Retinal pigment epithelial cell (primary cell): Measurements from ENCODE around the gene C10orf62.
"Not testable (repeated sequence)": the region's sequence is repeated elsewhere in the genome, so short reads cannot be mapped to it uniquely, and the experiment has no call there.

Source experiments
- DNase-seq: peaks from one replicate; pipeline ENCODE4 v3.0.0-alpha.2; 2010; ENCODE audit warnings: low read depth
- H3K4me3 ChIP-seq: 2 replicates; pipeline ENCODE4 v1.5.1; 2011; ENCODE audit warnings: mild to moderate bottlenecking, low read length, control low read depth, moderate library complexity
- TF ChIP-seq, protein P1 (sequence below): conservative IDR thresholded peaks from 2 replicates; pipeline ENCODE4 v1.5.1; 2011; ENCODE audit warnings: low read depth, low read length, control low read depth, inconsistent platforms

The C10orf62 gene

DNA sequence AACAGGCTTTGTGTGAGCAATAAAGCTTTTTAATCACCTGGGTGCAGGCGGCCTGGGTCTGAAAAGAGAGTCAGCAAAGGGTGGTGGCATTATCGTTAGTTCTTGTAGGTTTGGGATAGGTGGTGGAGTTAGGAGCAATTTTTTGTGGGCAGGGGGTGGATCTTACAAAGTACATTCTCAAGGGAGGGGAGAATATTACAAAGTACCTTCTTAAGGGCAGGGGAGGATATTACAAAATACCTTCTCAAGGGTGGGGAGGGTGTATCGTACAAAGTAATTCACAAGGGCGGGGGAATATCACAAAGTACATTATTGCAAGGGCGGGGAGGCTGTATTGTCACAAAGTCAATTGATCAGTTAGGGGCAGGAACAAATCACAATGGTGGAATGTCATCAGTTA is 27.2 kb upstream of the C10orf62 start:
- not testable (repeated sequence) for H3K4me3 ChIP-seq, DNase-seq

DNA sequence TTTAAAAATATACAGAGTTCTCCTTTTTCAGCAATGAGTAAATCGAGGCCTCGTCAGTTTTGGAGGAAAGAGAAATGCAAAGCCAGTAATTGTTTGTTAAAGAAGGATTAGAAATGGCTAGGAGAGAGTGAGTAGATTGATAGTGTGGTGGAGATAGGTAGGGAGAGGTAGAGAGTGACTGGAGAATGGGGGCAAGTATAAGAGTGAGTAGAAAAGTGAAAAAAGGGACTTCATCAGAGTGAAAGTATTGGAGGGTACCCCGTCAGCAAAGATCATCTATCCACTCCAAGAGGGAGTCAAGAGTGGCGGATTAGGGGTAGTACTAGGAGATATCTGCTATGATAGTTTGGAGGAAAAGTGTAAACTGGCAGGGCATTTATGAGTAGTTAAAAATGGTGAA is 26.2 kb upstream of the C10orf62 start:
- no peak for DNase-seq
- TF ChIP-seq, protein P1, sequence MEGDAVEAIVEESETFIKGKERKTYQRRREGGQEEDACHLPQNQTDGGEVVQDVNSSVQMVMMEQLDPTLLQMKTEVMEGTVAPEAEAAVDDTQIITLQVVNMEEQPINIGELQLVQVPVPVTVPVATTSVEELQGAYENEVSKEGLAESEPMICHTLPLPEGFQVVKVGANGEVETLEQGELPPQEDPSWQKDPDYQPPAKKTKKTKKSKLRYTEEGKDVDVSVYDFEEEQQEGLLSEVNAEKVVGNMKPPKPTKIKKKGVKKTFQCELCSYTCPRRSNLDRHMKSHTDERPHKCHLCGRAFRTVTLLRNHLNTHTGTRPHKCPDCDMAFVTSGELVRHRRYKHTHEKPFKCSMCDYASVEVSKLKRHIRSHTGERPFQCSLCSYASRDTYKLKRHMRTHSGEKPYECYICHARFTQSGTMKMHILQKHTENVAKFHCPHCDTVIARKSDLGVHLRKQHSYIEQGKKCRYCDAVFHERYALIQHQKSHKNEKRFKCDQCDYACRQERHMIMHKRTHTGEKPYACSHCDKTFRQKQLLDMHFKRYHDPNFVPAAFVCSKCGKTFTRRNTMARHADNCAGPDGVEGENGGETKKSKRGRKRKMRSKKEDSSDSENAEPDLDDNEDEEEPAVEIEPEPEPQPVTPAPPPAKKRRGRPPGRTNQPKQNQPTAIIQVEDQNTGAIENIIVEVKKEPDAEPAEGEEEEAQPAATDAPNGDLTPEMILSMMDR = no peak
- no peak overlapping the region for H3K4me3 ChIP-seq

DNA sequence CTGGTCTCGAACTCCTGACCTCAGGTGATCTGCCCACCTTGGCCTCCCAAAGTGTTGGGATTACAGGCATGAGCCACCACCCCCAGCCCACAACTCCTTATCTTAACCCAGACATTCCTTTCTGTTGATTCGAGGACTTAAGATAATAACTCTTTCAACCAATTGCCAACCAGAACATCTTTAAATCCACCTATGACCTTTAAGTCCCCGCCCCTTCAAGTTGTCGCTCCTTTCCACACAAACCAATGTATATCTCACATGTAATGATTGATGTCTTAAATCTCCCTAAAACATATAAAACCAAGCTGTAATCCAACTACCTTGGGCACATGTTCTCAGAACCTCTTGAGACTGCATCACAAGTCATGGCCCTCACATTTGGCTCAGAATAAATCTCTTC is 24.7 kb upstream of the C10orf62 start:
- DNase-seq = no peak
- TF ChIP-seq, protein P1 = no peak

DNA sequence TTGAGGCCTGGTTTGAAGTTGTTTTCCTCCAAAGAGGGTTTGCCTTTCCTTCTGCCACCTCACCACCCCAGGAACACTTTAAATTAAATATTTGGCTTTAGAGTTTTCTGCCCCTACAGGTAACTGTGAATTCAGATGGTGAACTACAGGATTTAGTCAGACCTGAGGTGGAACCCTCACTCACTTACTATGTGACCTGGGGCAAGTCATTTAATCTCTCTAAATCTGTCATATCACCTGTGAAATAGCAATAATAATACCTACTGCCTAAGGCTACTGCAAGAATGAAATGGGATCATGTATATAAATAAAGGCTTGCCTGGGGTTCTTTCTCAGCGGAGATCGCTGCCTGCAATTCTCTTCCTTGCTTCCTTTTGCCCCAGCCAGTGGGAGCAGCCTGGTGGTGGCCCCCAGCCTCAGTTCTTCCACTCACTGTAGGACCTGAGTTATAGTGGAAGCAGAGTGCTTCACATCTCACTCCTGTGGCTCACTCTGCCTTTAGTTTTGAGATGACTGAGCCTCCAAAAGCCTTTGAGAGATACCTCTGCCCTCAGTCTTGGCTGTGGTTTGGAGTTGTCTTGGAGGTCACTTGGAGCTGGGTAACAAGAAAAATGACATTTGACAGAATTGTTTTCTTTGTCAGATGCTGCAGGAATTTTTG is 23.1 kb upstream of the C10orf62 start:
- TF ChIP-seq, protein P1 = no peak
- no peak for DNase-seq
- no peak overlapping the region for H3K4me3 ChIP-seq

More for the DNA sequence above, 24.7 kb upstream of the C10orf62 start:
- no peak overlapping the region for H3K4me3 ChIP-seq

DNA sequence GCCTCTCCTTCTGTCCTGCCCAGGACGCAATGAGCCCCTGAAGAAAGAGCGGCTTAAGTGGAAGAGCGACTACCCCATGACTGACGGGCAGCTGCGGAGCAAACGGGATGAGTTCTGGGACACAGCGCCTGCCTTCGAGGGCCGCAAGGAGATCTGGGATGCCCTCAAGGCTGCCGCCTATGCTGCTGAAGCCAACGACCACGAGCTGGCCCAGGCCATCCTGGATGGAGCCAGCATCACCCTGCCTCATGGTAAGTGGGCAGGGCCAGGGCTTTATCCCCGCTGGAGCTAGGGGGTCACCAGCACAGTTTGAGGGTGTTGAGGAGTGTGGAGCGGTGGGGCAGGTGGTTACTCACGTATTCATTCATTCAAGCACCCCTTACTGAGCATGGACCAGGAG is 21.6 kb upstream of the C10orf62 start:
- no peak for DNase-seq
- TF ChIP-seq, protein P1 = no peak
- no peak overlapping the region for H3K4me3 ChIP-seq

DNA sequence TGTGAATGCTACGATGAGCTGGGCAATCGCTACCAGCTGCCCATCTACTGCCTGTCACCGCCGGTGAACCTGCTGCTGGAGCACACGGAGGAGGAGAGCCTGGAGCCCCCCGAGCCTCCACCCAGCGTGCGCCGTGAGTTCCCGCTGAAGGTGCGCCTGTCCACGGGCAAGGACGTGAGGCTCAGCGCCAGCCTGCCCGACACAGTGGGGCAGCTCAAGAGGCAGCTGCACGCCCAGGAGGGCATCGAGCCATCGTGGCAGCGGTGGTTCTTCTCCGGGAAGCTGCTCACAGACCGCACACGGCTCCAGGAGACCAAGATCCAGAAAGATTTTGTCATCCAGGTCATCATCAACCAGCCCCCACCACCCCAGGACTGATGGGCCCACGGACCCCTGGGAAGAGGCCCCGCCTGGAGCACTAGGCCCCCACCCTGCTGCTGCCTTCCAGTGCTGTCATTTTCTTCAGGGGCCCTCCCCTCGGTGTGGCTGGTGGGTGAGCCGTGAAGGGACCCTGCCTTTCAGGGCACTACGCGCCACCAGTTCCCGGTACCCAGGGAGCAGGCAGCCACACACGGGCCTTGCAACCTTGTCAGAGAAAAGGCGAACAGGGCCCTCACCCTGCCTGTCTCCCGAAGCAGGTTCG is 19.3 kb upstream of the C10orf62 start:
- no peak for DNase-seq
- TF ChIP-seq, protein P1 = no peak
- no peak overlapping the region for H3K4me3 ChIP-seq

DNA sequence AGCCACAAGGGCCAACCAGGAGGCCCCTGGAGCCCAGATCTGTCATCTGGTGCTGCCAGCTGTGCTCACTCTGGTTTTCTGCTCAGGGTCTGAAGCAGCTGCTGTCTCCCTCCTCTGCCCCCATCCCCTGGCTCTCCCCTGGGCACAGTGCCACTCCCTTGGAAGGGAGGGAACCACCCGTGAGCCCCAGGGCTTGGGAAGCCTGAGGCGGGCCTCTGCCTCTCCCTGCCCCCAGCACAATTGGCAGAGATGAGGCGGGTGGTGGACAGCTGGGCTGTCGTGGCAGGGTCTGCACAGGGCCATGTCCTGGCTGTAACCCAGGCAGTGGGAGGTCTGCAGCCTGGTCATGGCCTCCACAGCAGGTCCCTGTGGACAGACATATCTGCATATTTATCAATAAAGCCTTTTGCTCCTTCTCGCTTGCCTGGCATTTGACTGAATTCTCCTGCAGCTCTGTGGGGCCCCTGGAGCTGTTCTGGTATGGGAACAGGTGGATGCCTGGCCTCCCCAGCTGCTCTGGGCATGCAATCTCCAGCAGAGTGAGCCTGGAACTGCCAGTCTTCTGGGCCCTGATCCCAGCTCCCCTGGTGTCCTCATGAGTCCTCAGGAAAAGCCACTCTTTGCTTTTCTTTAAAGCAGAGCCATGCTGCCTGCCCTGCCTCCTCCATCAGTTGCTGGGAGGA is 18.6 kb upstream of the C10orf62 start:
- no peak overlapping the region for H3K4me3 ChIP-seq
- no peak for DNase-seq
- TF ChIP-seq, protein P1 = no peak
